Endothelial cell (in vitro differentiated cells): ENCODE measurements around the gene RMI1. TPM values are rescaled to one million over a fixed set of nuclear protein-coding genes. Genes with fewer than 3 reads are reported as not detected.

Source experiments
- DNase-seq: peaks from one replicate; pipeline ENCODE4 v3.0.0; 2021; ENCODE audit warnings: low spot score
- H3K27ac Mint-ChIP-seq: one replicate; pipeline ENCODE4 v1.8.0; 2021; ENCODE audit warnings: mixed read lengths, inconsistent platforms; ENCODE audit not compliant: unreplicated experiment
- H3K27me3 Mint-ChIP-seq: one replicate; pipeline ENCODE4 v1.8.0; 2021; ENCODE audit warnings: mild to moderate bottlenecking, moderate library complexity, mixed read lengths, inconsistent platforms; ENCODE audit not compliant: unreplicated experiment
- H3K36me3 Mint-ChIP-seq: one replicate; pipeline ENCODE4 v1.8.0; 2021; ENCODE audit warnings: mild to moderate bottlenecking, low read depth, mixed read lengths, inconsistent platforms; ENCODE audit not compliant: unreplicated experiment
- H3K4me1 Mint-ChIP-seq: one replicate; pipeline ENCODE4 v1.8.0; 2021; ENCODE audit warnings: mild to moderate bottlenecking, mixed read lengths, inconsistent platforms; ENCODE audit not compliant: unreplicated experiment
- H3K4me3 Mint-ChIP-seq: one replicate; pipeline ENCODE4 v1.8.0; 2021; ENCODE audit warnings: mild to moderate bottlenecking, mixed read lengths, inconsistent platforms; ENCODE audit not compliant: unreplicated experiment
- H3K9me3 Mint-ChIP-seq: one replicate; pipeline ENCODE4 v1.8.0; 2021; ENCODE audit warnings: mixed read lengths, inconsistent platforms; ENCODE audit not compliant: unreplicated experiment
- CTCF ChIP-seq: fragments of 200-600 bp; sonication (generic); IDR thresholded peaks from one replicate; pipeline ENCODE4 v1.5.0; 2021; ENCODE audit warnings: antibody characterized with exemption; ENCODE audit not compliant: unreplicated experiment
- total RNA-seq: library from RNA; stranded (reverse); fragmentation: NEBNext Ultra II Directional; extraction: Animal tissue kit (Norgen Biotek cat#: 25700); gene quantifications from one replicate; pipeline ENCODE4 v1.2.1, GENCODE V29; 2021; ENCODE audit not compliant: unreplicated experiment

Gene RMI1
- total RNA-seq, 1 donor from 2014 or later, result 11.5 TPM

GRCh38 chr9:83966209-83966582, 14.4 kb upstream of the RMI1 start:
- peaks cover 28% of the 10 kb centered on the region for H3K36me3 Mint-ChIP-seq
- no peak overlapping the region for H3K27ac Mint-ChIP-seq
- peak overlapping the region; percentile 15 for H3K4me3 Mint-ChIP-seq
- H3K9me3 Mint-ChIP-seq, result no peaks in the 10 kb centered on the region
- DNase-seq, result no peak
- H3K27me3 Mint-ChIP-seq, result no peaks in the 10 kb centered on the region
- H3K4me1 Mint-ChIP-seq, result no peaks in the 10 kb centered on the region
- TF ChIP-seq CTCF, result no peak

GRCh38 chr9:83967073-83967472, 13.5 kb upstream of the RMI1 start:
- DNase-seq, result no peak
- no peak for TF ChIP-seq CTCF
- no peaks in the 10 kb centered on the region for H3K4me1 Mint-ChIP-seq
- H3K27ac Mint-ChIP-seq, result no peak overlapping the region
- H3K4me3 Mint-ChIP-seq, result peak overlapping the region; percentile 40
- H3K36me3 Mint-ChIP-seq, result peaks cover 37% of the 10 kb centered on the region
- no peaks in the 10 kb centered on the region for H3K27me3 Mint-ChIP-seq
- no peaks in the 10 kb centered on the region for H3K9me3 Mint-ChIP-seq

- no peak overlapping the region for H3K27ac Mint-ChIP-seq
- no peak overlapping the region for H3K4me3 Mint-ChIP-seq
- H3K36me3 Mint-ChIP-seq, result peaks cover 51% of the 10 kb centered on the region
- peaks cover 2% of the 10 kb centered on the region for H3K4me1 Mint-ChIP-seq
- no peak for TF ChIP-seq CTCF
- no peaks in the 10 kb centered on the region for H3K27me3 Mint-ChIP-seq
- DNase-seq, result no peak
- no peaks in the 10 kb centered on the region for H3K9me3 Mint-ChIP-seq
These were observed 11.0 kb upstream of the RMI1 start for GRCh38 chr9:83969602-83970001.

GRCh38 chr9:83971485-83971884, 9.1 kb upstream of the RMI1 start:
- Mint-ChIP-seq H3K27ac (no peak overlapping the region), H3K27me3 (peaks cover 2% of the 10 kb centered on the region), H3K4me1 (peaks cover 9% of the 10 kb centered on the region), H3K36me3 (peaks cover 68% of the 10 kb centered on the region), H3K9me3 (no peaks in the 10 kb centered on the region), H3K4me3 (peak overlapping the region; percentile 12)
- no peak for TF ChIP-seq CTCF
- no peak for DNase-seq

- DNase-seq, result no peak
- H3K4me3 Mint-ChIP-seq, result no peak overlapping the region
- TF ChIP-seq CTCF, result no peak
- H3K4me1 Mint-ChIP-seq, result peaks cover 13% of the 10 kb centered on the region
- peaks cover 2% of the 10 kb centered on the region for H3K27me3 Mint-ChIP-seq
- peaks cover 67% of the 10 kb centered on the region for H3K36me3 Mint-ChIP-seq
- H3K9me3 Mint-ChIP-seq, result no peaks in the 10 kb centered on the region
- no peak overlapping the region for H3K27ac Mint-ChIP-seq
These were observed 8.3 kb upstream of the RMI1 start for GRCh38 chr9:83972286-83972685.
